GM19035 (cell line): ENCODE data around the gene IL27RA.
"Not testable (repeated sequence)": the region's sequence is repeated elsewhere in the genome, so short reads cannot be mapped to it uniquely, and the experiment has no call there.

ENCODE experiments used
- ATAC-seq: cut with Tn5 transposase; IDR thresholded peaks from one replicate; pipeline ENCODE4 v1.9.1; 2021; ENCODE audit not compliant: unreplicated experiment

Gene IL27RA

DNA sequence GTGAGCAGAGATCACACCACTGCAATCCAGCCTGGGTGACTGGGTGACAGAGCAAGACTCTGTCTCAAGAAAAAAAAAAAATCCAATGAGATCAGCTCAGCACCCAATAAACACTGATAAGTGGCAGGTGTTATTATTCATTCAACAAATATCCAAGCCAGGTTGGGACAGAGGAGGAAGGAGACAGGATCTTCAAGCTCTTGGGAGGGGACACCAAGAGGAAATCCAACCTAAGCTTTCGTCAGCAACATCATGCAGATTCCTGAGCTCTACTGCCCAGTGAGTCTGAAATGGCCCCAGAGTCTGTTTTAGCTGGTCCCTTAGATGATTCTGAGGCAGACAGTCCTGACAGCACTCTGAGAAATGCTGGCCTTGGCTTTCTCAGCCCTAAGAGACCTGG is 33.1 kb upstream of the IL27RA start:
- no peak for ATAC-seq

DNA sequence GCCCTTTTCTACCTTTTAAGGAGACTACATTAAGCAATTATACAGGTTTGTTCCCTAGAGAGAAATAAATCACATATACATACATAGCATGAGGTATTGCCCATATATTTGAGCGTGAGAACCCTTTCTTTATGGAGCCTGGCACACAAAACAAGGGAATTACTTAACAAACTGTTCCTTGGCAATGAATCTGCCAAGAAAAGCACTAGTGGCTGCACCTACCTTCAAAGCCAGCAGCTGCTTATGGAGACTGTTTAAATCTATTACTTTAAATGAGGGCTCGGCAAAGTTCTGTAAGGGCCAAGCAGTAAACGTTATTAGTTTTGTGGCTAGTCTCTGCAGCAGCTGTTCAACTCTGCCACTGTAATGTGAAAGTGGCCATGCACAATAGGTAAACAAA is 32.5 kb upstream of the IL27RA start:
- no peak for ATAC-seq

DNA sequence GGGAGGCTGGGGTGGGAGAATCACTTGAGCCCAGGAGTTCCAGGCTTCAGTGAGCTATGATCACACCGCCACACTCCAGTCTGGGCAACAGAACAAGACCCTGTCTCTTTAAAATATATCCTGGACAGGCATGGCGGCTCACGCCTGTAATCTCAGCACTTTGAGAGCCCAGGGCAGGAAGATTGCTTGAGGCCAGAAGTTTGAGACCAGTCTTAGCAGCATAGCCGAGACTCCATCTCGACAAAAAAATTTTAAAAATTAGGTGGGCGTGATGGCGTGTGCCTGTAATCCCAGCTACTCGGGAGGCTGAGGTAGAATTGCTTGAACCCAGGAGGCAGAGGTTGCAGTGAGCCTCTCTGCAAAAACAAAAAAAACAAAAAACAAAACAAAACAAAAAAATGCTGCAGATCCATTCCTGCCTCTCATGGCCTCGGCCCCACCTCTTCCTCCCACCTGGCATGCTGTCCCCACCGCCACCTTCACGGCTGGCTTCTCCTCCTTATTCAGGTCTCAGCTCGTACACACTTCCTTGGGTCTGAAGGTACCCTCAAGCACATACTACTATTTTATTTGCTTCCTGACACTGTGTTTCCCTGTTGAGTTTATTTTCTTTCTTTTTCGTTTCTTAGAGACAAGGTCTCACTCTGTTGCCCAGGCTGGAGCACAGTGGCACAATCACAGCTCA is 30.7 kb upstream of the IL27RA start:
- no peak for ATAC-seq

DNA sequence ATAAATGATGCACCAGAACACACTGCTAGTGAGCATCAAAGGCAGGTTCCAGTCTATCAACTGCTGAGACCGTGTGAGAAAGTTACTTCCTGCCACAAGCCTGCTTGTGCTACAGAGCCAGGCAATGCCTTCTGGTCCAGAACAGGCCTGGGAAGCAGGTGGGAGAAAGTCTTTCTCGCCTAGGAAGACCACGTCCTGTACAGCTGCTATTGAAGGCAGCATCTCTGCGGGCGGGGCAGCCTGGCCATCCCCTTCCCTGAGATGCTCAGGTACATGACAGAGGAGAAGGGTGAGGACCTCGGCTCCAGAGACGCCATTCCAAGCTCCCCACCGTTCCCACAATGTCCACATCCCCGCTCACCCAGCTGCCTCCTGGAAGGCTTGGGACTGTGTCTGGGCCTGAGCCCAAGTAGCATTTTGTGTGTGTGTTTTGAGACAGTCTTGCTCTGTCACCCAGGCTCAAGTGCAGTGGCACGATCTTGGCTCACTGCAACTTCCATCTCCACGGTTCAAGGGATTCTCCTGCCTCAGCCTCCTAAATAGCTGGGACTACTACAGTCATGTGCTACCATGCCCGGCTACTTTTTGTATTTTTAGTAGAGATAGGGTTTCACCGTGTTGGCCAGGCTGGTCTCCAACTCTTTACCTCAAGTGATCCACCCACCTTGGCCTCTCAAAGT is 28.9 kb upstream of the IL27RA start:
- no peak for ATAC-seq

DNA sequence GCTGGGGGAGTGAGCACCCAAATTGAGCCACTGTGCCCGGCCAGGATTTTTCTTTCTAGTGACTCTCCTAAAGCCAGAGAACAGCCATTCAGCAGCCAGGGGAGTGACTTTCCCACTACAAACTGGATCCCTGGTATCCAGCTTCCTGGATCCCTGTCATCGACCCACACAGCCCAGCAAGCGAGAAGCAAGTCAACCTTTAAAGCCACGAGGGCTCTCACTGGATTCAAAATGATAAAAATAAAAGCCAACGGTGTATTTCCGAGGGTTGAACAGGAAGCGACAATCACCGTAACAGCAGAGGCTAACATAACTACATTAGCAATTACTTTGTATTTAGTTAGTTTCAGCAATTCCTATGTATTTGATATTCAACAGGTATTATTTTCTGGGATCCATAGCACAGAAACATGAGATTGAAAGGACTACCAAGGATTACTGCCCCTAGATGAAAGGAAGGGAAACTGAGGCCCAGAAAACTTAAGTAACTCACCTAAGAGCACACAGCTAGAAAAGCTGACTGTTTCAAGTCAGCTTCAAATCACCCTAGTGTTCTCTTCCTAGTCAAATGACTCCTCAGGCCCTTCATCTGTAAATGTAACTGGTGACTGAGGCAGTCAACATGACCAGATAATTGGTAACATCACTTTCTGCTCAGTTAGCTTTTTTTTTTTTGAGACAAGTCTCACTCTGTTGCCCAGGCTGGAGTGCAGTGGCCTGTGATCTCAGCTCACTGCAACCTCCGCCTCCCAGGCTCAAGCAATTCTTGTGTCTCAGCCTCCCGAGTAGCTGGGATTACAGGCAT is 28.1 kb upstream of the IL27RA start:
- no peak for ATAC-seq

DNA sequence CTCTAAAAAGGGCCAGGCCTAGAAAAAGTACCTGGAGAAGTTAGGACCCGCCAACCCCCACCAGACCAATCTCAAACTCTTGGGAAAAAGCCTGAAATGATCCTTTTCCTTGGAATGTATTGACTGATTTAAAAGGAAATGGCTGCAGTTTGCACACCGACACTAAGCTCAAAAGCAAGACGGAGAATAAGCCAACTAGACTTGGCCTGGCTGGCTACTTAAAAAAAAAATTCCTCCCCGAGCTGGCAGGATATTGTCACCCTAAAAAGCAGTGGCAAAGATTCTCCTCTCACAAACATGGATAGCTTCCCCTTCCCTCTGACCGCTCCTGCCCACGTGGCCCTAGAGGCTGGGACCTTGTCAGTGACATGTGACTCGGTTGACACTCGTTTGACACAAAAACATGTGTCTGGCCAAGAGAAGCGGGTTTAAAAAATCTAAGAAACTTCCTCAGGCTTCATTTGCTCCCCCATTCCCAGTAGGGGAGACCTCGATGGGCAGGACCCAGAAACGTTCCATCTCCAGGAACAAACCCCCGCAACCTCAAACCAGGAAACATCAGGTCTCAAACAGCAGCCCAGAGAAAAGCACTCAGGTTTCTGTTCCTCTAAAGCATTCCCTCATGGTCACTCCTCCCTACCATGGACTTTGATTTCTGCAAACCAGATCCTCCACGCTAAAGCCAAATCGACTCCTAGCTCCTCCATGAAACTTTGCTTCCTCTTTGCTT is 26.8 kb upstream of the IL27RA start:
- no peak for ATAC-seq

DNA sequence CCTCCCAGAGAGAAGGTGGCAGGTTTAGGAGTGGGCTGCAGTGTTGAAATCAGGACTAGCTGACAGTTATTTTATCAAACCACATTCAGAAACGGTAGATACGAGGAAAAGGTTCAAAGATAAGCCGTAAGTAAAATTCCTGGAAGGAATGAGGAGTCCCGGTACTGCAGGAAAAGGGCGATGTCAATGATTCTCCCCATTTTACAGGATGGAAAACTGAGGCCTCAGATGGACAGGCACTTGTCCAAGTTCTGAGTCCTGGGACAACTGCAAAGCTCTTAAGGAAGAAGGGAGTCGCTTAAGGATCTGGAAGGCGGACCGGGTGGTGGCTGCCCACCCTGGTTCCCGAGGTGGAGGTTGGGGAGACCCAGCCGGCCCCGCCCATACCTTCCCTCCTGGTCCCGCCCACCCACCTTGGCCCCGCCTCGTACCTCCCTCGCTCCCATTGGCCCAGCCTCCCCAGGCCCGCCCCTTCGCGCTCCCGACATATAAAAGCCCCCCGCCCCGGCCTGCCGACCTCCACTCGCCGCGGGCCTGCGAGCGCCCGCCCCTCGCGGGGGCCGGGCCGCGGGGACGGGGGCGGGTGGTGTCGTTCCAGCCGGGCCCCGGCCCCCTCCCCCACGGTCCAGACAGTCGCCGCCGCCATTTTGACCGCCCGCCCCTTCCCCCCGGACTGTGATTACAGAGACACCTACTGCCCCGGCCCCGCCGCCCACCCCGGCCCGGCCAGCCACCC is 26.0 kb upstream of the IL27RA start:
- peak; percentile 37 for ATAC-seq

DNA sequence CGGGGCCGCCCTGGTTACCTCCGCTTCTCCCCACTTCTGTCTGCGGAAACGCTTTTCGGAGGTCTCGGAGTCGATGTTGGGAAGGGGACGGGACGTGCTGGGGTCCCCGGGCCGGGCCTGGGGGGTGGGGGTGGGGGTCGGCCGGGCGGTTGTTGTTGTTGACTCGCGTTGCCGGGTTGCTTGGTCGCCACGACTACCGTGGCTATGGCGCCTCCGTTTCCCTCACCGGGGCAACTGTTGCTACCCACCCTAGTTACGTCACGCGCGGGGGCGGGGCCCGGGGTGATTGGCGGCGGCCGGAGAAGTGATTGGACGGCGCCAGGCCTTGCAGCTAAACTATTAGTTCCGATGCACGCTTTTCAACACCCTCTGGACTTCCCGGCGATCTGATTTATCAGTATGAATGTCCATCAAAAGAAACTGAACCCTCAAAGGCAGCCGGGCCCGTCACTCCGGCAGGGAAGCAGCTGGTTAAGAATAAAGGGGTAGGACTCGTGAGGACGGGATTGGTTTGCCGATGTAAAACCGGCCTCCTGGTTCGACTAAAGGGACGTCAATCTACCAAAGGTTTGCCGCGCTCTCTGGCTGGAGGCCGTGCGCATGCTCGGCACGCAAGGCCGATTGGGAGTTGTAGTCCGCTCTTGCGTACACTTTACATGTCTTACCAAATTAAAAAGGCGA is 25.3 kb upstream of the IL27RA start, which contains the start of gene RFX1:
Gene RFX1, minus strand, starts transcription at position 236 of the 681 bp plus-strand sequence. CDS start 12,477 bp downstream, outside the sequence.
- peak; percentile 82 for ATAC-seq

DNA sequence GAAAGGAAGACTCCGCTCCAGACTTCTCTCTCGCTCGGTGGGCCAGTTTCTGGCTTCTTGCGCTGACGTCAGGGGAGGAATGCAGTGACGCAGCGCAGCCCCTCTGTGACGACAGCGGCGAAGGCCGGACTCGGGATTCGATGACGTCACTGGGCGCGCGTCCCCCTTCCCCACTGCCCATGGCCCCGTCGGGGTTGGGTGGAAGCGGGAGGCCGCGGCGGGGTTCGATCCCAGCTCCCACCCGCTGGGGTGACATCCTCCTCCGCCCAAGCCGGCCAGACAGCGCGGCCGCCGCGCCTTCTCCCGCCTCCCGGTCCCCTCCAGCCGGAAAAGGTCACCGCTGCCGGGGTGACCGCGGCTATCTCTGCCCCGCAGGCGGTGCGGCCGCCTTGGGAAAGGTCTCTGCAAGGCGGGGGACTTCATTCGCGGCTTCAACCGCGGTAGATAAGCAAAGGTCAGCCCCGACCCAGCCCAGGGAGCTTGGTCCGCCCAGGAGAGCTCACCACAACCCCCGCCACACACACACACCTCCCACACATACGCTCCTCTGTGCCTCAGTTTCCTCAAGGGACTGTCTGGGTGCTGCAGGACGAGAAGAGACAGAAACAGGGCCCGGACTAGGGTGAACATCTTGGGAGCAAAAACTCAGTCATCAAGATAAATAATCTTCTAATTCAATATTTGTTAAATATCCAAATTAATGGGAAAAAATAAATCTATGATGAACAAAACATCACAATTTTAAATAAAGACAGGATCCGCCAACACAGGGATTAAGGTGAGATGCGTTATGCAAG is 24.6 kb upstream of the IL27RA start:
- peak; percentile 38 for ATAC-seq

DNA sequence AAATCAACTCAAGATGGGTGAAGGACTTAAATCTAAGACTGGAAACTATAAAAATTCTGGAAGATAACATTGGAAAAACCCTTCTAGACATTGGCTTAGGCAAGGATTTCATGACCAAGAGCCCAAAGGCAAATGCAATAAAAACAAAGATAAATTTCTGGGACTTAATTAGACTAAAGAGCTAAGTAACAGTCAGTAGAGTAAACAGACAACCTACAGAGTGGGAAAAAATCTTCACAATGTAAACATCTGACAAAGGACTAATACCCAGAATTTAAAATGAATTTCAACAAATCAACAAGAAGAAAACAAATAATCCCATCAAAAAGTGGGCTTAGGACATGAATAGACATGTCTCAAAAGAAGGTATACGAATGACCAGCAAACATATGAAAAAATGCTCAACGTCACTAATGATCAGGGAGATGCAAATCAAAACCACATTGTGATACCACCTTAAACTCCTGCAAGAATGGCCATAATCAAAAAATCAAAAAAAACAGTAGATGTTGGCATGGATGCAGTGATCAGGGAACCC is 19.1 kb upstream of the IL27RA start:
- ATAC-seq = no peak

DNA sequence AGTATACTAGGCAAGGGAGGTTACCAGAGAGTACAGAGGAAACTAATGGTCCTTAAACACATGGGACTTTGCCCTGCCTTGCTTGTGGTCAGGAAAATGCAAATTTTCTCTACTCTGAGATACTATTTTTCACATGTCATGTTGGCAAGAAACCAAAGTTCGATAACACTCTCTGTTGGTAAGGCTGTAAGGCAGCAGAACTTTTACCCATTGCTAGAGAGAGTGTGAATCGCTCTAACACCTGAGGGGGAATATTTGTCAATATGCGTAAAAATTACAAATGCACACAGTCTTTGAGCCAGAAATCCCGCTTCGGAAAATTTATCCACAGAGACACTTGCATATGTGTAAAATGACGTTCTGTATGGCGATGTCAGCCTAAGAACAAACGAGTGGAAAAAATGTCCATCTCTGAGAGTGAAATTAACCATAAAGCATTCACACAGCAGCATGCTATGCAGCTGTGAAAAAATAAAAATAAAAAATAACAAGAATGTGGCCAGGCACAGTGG is 16.0 kb upstream of the IL27RA start:
- ATAC-seq = peak; percentile 88

DNA sequence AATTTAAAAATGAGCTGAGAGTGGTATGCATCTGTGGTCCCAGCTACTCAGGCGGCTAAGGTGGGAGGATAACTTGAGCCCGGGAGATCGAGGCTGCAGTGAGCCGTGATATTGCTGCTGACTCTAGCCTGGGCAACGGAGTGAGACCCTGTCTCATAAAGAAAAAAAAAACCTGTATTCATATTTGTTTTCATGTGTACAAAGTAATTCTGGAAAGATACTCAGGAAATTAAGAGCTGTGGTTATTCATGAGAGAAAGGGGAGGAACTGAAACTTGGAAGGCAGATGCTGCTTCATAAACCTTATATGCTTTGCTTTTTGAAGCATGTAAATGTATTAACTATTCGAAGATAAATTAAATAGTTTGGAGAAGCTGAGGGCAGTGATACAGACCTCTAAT is 12.5 kb upstream of the IL27RA start:
- ATAC-seq = no peak

DNA sequence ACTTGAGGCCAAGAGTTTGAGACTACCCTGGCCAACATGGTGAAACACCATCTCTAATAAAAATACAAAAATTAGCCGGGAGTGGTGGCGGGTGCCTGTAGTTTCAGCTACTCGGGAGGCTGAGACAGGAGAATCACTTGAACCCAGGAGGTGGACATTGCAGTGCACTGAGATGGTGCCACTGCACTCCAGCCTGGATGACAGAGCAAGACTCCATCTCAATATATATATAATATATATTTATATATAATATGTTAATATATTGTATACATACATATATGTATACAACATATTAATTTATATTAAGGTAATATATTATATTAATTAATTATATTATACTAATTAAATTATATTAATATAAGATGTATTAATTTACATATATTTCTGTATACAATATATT is 11.8 kb upstream of the IL27RA start:
- ATAC-seq = not testable (repeated sequence)

DNA sequence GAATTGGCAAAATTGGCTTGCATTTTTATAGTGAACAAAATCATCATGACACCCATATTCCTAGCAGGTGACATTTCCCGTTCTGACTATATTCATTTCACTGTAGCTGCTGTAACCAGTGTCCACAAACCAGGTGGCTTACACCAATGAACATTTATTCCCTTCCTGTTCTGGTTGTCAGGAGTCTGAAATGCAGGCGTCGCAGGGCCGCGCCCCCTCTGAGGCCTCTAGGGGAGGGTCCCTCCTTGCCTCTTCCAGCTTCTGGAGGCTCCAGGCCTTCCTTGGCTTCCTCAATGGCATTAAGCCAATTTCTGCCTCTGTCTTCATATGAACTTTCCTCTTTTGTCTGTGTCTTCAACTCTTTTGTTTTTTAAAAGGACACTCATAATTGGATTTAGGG is 10.1 kb upstream of the IL27RA start:
- ATAC-seq = no peak

DNA sequence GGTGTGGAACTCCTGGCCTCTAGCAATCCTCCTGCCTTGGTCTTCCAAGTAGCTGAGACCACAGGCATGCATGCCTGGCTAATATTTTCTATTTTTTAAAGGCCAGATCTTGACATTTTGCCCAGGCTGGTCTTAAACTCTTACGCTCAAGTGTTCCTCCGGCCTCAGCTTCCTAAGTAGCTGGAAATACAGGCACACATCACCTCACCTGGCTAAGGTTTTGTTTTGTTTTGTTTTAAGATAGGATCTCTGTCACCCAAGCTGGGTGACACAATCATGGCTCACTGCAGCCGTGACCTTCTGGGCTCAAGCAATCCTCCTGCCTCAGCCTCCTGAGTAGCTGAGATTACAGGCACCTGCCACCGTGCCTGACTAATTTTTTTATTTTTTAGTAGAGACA is 9.1 kb upstream of the IL27RA start:
- ATAC-seq = no peak

DNA sequence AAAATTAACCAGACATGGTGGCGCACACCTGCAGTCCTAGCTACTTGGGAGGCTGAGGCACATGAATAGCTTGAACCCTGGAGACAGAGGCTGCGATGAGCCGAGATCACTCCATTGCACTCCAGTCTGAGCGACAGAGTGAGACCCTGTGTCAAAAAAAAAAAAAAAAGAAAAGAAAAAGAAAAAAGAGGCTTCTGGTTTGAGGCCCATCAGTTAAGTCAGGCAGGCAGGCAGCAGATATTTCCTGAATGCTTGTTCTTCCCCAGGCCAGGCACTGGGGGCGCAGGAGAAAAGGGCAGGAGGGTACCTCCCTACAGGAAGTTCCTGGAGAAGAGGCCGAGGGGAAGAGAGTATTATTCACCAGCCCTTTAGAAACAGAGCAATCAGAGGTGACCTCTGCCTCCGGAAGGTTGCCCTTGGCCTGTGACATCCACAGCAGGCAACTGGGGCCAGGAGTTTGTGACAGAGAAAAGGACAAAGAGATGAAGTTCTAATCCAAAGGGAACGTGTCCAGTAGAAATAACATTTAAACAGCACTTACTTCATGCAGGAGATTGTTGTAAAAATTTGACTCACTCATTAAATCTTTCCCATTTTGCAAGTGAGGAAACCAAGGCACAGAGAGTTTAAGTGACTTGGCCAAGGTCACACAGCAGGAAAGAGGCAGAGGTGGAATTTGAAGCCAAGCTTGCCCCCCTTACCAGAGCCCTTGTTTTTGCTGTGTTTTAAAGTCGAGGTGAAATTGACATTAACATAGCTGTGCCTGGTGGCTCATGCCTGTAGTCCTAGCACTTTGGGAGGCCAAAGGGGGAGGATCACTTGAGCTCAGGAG is 7.9 kb upstream of the IL27RA start:
- no peak for ATAC-seq

DNA sequence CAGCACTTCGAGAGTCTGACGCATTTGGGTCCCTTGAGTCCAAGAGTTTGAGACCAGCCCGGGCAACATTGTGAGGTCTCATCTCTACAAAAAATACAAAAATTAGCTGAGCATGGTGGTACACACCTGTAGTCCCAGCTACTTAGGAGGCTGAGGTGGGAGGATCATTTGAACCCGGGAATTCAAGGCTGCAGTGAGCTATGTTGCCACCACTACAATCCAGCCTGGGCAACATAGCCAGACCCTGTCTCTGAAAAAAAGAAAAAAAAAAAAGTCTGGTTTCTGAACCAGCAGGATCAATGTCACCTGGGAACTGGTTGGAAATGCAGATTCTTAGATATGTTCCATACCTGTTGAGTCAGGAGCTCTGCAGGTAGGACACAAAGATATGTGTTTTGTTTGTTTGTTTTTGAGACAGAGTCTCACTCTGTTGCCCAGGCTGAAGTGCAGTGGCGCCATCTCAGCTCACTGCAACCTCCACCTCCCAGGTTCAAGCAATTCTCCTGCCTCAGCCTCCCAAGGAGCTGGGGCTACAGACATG is 4.8 kb upstream of the IL27RA start:
- ATAC-seq = not testable (repeated sequence)
